Measurements from ENCODE around the gene SNTG2.

DNA sequence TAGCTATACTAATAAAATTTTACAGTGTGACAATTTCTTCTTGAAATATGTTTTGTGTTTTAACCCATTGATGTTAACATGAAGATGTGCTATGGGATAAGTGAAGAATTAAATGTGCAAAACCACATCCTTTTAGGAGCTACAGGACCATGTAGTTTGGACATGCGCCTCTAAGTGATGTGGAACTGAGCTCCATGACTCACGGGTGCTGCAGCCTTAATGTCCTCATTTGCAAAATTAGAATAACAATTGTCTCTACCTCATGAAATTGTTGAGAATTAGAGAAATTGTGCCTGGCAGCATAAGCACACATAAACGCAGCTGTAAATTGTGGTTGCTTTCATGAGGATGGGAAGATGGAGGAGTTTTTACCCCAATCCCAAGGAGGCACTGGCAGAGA, 431.0 kb downstream of the SNTG2 start:
- TF ChIP-seq, protein P1, sequence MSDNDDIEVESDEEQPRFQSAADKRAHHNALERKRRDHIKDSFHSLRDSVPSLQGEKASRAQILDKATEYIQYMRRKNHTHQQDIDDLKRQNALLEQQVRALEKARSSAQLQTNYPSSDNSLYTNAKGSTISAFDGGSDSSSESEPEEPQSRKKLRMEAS (IDR thresholded peaks at IDR 0.05; ENCODE audit: insufficient read depth, insufficient read length), result no peak
- TF ChIP-seq, protein P2, sequence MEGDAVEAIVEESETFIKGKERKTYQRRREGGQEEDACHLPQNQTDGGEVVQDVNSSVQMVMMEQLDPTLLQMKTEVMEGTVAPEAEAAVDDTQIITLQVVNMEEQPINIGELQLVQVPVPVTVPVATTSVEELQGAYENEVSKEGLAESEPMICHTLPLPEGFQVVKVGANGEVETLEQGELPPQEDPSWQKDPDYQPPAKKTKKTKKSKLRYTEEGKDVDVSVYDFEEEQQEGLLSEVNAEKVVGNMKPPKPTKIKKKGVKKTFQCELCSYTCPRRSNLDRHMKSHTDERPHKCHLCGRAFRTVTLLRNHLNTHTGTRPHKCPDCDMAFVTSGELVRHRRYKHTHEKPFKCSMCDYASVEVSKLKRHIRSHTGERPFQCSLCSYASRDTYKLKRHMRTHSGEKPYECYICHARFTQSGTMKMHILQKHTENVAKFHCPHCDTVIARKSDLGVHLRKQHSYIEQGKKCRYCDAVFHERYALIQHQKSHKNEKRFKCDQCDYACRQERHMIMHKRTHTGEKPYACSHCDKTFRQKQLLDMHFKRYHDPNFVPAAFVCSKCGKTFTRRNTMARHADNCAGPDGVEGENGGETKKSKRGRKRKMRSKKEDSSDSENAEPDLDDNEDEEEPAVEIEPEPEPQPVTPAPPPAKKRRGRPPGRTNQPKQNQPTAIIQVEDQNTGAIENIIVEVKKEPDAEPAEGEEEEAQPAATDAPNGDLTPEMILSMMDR (IDR thresholded peaks at IDR 0.05; ENCODE audit: extremely low read depth in 1 of 2, insufficient read depth in 1 of 2, low read depth in 1 of 2, low read length in 2 of 2), result no peak
- TF ChIP-seq MYC (IDR thresholded peaks at IDR 0.05; ENCODE audit: low read depth, low read length), result no peak
